ENCODE results near the gene TRPV6.

- TF ChIP-seq CTCF (IDR thresholded peaks at IDR 0.05) (peak; percentile 48 to 77 (median 70)), POLR2A (IDR thresholded peaks at IDR 0.05) (no peak)
Measured at GRCh38 chr7:142880876-142881505, 4.6 kb downstream of the TRPV6 start.
